Activated CD4-positive, alpha-beta T cell treated with anti-CD3 and anti-CD28 coated beads, Interleukin-2, amount 10 ng/mL, durations not matched to agents 24 days and 14 days (primary cell): ENCODE measurements around the gene CEACAM19. TPM values are rescaled to one million over a fixed set of nuclear protein-coding genes. Genes with fewer than 3 reads are reported as not detected.
"Not testable (repeated sequence)": the region's sequence is repeated elsewhere in the genome, so short reads cannot be mapped to it uniquely, and the experiment has no call there.

Source experiments
- DNase-seq: peaks from one replicate; pipeline ENCODE4 v3.0.0; 2022
- H3K27ac Mint-ChIP-seq: one replicate; pipeline ENCODE4 v1.8.0; 2022; ENCODE audit warnings: mild to moderate bottlenecking, mixed read lengths
- H3K27me3 Mint-ChIP-seq: one replicate; pipeline ENCODE4 v1.8.0; 2022; ENCODE audit warnings: mixed read lengths
- H3K36me3 Mint-ChIP-seq: one replicate; pipeline ENCODE4 v1.8.0; 2022; ENCODE audit warnings: low read depth, mild to moderate bottlenecking, mixed read lengths
- H3K4me1 Mint-ChIP-seq: one replicate; pipeline ENCODE4 v1.8.0; 2021; ENCODE audit warnings: mixed read lengths
- H3K4me3 Mint-ChIP-seq: one replicate; pipeline ENCODE4 v1.8.0; 2022; ENCODE audit warnings: mild to moderate bottlenecking, moderate library complexity, mixed read lengths
- H3K9me3 Mint-ChIP-seq: one replicate; pipeline ENCODE4 v1.8.0; 2021; ENCODE audit warnings: mixed read lengths
- intact Hi-C: fragments of 100-400 bp; cut with micrococcal nuclease; formaldehyde crosslinking; loops from one replicate; pipeline ENCODE4 v1.15.1; 2023
- total RNA-seq: library from RNA; stranded (reverse); gene quantifications from 2 replicates; pipeline ENCODE4 v1.2.3, GENCODE V29; 2022

Gene CEACAM19
- total RNA-seq, 1 donor from 2014 or later = 0.86 TPM

DNA sequence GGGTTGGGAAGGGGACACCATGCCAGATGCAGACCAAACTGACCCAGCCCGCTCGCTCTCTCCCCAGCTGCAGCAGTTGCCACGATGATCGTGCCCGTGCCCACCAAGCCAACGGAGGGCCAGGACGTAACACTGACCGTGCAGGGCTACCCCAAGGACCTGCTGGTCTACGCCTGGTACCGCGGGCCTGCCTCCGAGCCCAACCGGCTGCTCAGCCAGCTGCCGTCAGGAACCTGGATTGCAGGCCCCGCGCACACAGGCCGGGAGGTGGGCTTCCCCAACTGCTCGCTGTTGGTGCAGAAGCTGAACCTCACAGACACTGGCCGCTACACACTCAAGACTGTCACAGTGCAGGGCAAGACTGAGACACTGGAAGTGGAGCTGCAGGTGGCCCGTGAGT, 36.5 kb downstream of the CEACAM19 start:
- Mint-ChIP-seq H3K27me3 (peaks cover 8% of the 10 kb centered on the region), H3K4me3 (no peak overlapping the region), H3K4me1 (peaks cover 8% of the 10 kb centered on the region), H3K9me3 (no peaks in the 10 kb centered on the region), H3K36me3 (no peaks in the 10 kb centered on the region), H3K27ac (no peak overlapping the region)
- intact Hi-C loops = no loop called here
- no peak for DNase-seq

DNA sequence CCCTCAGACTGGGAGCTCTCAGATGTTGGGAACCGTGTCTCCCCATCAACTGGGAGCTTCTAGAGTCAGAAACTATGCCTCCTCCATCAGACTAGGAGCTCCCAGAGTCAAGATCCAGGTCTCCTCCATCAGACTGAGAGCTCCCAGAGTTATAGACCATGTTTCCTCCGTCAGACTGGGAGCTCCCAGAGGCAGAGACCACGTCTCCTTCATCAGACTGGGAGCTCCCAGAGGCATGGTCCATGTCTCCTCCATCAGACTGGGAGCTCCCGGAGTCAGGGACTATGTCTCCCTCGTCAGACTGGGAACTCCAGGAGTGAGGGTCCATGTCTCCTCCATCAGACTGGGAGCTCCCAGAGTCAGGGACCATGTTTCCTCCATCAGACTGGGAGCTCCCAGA, 37.7 kb downstream of the CEACAM19 start:
- H3K4me1 Mint-ChIP-seq = peaks cover 8% of the 10 kb centered on the region
- H3K27ac Mint-ChIP-seq = no peak overlapping the region
- intact Hi-C loops = no loop called here
- no peaks in the 10 kb centered on the region for H3K36me3 Mint-ChIP-seq
- peaks cover 8% of the 10 kb centered on the region for H3K27me3 Mint-ChIP-seq
- no peak overlapping the region for H3K4me3 Mint-ChIP-seq
- no peak for DNase-seq
- H3K9me3 Mint-ChIP-seq = no peaks in the 10 kb centered on the region

DNA sequence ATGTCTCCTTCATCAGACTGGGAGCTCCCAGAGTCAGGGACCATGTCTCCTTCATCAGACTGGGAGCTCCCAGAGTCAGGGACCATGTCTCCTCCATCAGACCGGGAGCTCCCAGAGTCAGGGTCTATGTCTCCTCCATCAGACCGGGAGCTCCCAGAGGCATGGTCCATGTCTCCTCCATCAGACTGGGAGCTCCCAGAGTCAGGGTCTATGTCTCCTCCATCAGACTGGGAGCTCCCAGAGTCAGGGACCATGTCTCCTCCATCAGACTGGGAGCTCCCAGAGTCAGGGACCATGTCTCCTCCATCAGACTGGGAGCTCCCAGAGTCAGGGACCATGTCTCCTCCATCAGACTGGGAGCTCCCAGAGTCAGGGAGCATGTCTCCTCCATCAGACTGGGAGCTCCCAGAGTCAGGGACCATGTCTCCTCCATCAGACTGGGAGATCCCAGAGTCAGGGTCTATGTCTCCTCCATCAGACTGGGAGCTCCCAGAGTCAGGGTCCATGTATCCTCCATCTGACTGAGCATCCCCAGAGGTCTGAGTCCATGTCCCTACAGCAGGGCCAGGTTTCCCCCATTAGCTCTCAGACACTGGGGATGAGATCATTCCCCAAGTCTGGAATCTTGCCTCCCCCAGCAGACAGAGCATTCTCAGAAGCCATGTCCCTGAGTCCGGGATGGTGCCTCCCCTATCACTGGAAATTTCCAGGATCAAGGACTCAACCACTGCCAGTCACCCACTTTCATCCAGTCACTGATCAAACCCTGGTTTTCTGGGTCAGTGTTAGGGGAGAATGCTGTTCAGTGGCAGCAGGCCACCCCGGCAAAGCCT, 38.4 kb downstream of the CEACAM19 start:
- H3K9me3 Mint-ChIP-seq, H3K27ac Mint-ChIP-seq, DNase-seq, H3K4me3 Mint-ChIP-seq, intact Hi-C loops, H3K4me1 Mint-ChIP-seq, H3K27me3 Mint-ChIP-seq, H3K36me3 Mint-ChIP-seq: not testable (repeated sequence)

DNA sequence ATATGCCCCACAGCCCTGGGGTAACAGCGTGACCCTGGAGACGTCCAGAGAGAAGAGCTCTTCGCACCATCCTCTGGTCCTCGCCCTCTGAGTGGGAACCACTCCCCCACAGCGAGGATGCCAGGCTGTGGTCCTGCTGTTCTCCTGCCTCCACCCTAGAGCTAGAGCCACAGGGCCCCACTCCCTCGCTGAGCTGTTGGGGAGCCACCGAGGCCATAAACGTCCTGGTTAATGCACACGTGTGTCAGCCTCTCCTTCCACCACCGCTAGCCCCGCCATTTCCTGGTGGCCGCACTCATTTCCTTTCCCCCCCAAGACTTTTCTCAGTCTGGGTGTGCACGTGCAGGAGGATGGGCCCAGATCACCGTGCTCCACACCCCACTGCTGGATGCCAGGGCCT, 39.2 kb downstream of the CEACAM19 start:
- H3K27me3 Mint-ChIP-seq = peaks cover 8% of the 10 kb centered on the region
- H3K36me3 Mint-ChIP-seq = peaks cover 4% of the 10 kb centered on the region
- DNase-seq = no peak

DNA sequence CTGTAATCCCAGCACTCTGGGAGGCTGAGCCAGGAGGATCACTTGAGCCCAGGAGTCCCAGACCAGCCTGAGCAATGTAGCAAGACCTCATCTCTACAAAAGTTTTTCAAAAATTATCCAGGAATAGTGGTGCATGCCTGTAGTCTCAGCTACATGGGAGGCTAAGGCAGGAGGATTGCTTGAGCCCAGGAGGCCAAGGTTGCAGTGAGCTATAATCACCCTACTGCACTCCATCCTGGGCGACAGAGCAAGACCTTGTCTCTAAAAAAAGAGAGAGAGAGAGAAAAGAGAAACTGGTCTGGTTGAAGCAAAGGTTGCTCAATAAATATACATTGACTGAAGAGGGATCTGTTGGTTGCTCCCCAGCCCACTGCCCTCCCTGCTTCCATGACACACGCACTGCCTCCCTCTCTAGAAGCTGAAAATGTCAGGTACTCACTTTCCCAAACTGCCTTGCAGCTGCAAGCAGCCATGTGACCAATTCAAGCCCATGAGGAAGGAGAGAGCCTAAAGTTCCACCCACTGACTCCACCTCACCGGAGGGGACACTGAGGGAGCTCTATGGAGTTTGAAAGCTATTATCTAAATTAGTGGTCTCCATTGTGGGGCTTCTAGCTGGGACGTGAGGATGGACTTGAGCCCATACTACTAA, 41.7 kb downstream of the CEACAM19 start:
- Mint-ChIP-seq H3K9me3 (peaks cover 13% of the 10 kb centered on the region), H3K36me3 (peaks cover 6% of the 10 kb centered on the region), H3K4me1 (peaks cover 8% of the 10 kb centered on the region), H3K27ac (no peak overlapping the region), H3K27me3 (peaks cover 8% of the 10 kb centered on the region), H3K4me3 (no peak overlapping the region)
- intact Hi-C loops = no loop called here
- no peak for DNase-seq

More for the DNA sequence above, 39.2 kb downstream of the CEACAM19 start:
- Mint-ChIP-seq H3K27ac (no peak overlapping the region), H3K9me3 (peaks cover 10% of the 10 kb centered on the region), H3K4me1 (peaks cover 8% of the 10 kb centered on the region), H3K4me3 (no peak overlapping the region)
- intact Hi-C loops = no loop called here

DNA sequence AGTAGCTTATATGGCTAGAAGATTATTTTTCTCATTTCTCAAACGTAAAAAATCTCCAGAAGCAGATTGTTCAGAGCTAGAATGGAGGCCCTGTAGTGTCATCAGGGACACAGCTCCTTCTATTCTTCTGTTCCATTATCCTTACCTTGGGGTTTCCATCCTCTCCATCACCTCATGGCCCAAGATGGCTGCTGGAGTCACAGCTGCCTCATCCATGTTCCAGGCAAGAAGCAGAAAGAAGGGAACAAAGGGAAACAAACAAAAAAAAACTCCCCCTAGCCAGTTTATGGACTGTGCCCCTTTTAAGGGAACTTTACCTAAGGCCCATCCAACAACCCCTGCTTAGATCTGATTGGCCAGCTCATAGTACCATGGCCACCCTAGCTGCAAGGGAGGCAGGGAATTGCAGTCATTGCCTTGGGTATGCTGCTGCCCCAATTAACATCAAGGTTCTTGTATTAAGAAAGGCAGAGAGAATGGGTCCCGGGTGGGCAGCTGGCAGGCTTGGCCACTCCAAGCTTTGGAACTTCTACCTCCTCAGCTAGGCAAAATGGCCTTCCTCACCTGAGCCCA, 43.4 kb downstream of the CEACAM19 start:
- Mint-ChIP-seq H3K36me3 (peaks cover 6% of the 10 kb centered on the region), H3K4me3 (no peak overlapping the region), H3K27me3 (peaks cover 8% of the 10 kb centered on the region), H3K4me1 (peaks cover 8% of the 10 kb centered on the region), H3K9me3 (peaks cover 13% of the 10 kb centered on the region), H3K27ac (no peak overlapping the region)
- no peak for DNase-seq
- intact Hi-C loops = no loop called here

DNA sequence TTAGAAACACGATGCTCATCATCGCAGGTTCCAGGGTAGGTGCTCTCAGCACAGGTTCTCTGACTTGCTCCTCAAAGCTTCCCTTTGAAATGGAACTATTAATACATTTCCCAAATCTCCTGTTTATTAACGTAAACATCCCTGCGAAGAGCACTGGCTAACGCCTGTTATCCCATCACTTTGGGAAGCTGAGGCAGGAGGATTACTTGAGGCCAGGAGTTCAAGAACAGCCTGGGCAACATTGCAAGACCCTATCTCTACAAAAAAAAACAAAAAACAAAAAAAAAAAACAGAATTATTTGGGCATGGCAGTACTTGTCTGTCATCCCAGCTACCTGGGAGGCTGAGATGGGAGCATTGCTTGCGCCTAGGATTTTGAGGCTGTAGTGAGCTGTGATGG, 46.3 kb downstream of the CEACAM19 start:
- no peak for DNase-seq
- H3K27ac Mint-ChIP-seq = no peak overlapping the region
- H3K9me3 Mint-ChIP-seq = peaks cover 13% of the 10 kb centered on the region
- H3K4me1 Mint-ChIP-seq = peaks cover 11% of the 10 kb centered on the region
- H3K4me3 Mint-ChIP-seq = no peak overlapping the region
- intact Hi-C loops = no loop called here
- H3K36me3 Mint-ChIP-seq = peaks cover 6% of the 10 kb centered on the region
- H3K27me3 Mint-ChIP-seq = no peaks in the 10 kb centered on the region

DNA sequence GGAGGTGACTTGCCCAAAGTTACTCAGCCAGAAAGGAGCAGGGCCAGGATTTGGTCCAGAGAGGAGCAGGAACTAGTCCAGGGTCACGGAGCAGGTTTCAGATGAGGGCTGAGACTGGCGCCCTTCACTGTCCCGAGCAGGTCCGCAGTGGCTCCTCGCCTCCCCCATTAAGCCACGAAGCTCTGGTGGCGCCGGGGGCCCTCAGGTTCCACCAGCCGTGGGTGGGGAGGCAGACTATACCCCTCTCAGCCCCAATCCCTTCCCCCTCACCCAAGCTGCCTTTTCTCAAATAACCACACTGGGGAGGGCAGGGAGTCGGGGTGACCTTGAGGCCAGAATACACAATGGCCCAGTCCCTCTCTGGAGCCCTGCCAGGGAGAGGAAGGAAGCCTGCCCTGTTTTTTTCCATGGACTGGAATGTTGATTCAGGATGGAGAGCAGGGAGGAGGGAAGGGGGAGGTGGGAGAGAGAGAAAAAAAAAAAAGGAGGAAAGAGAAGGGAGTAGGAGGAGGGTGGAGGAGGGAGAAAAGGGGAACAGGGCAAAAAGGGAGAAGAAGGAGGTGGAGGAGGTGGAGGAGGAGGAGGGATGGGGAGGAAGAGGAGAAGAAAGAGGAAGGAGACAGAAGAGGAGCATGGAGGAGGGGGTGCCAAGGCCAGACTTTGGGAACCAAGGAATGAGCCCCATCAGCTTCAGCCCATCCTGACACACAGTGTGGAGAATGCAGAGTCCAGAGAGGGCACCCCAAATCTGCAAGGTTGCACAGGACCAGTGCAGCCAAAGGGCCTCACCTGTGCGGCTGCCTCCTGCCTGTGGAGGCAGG, 47.4 kb downstream of the CEACAM19 start:
- Mint-ChIP-seq H3K27me3 (no peaks in the 10 kb centered on the region), H3K9me3 (peaks cover 13% of the 10 kb centered on the region), H3K4me1 (peaks cover 20% of the 10 kb centered on the region), H3K4me3 (no peak overlapping the region), H3K27ac (no peak overlapping the region), H3K36me3 (peaks cover 6% of the 10 kb centered on the region)
- intact Hi-C loops = no loop called here
- DNase-seq = no peak

DNA sequence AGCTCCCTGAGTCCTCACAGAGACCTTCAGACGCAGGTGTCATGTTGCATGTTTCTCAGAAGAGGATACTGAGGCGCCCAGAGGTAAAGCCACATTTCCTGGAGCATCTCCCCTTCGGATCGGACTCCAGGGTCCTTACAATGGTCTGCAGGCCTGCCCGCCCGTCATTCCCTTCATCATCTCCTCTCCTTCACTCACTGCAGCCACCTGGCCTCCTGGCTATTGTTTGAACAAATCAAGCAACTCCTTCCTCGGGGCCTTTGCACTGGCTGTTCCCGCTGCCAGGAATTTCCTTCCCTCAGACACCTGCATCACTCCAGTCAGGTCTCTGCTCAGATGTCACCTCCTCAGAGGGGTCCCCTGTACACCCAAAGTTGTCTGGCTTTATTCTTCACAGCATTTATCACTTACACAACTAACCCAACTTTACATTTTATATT, 48.0 kb downstream of the CEACAM19 start:
- Mint-ChIP-seq H3K27me3 (no peaks in the 10 kb centered on the region), H3K4me3 (no peak overlapping the region), H3K27ac (no peak overlapping the region), H3K9me3 (peaks cover 13% of the 10 kb centered on the region), H3K36me3 (peaks cover 6% of the 10 kb centered on the region), H3K4me1 (peaks cover 26% of the 10 kb centered on the region)
- DNase-seq = no peak
- intact Hi-C loops = no loop called here

DNA sequence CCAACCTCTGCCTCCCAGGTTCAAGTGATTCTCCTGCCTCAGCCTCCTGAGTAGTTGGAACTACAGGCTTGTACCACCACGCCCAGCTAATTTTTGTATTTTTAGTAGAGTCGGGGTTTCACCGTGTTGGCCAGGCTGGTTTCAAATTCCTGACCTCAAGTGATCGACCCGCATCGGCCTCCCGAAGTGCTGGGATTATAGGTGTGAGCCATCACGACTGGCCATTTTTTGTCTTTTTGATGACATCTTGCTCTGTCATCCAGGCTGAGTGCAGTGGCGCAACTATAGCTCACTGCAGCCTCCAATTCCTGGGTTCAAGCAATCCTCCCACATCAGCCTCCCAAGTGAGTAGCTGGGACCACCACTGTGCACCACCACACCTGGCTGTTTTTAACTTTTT, 49.1 kb downstream of the CEACAM19 start:
- H3K9me3 Mint-ChIP-seq, H3K27ac Mint-ChIP-seq, H3K36me3 Mint-ChIP-seq, H3K4me3 Mint-ChIP-seq, H3K27me3 Mint-ChIP-seq, DNase-seq, intact Hi-C loops: not testable (repeated sequence)
- H3K4me1 Mint-ChIP-seq = peaks cover 33% of the 10 kb centered on the region

DNA sequence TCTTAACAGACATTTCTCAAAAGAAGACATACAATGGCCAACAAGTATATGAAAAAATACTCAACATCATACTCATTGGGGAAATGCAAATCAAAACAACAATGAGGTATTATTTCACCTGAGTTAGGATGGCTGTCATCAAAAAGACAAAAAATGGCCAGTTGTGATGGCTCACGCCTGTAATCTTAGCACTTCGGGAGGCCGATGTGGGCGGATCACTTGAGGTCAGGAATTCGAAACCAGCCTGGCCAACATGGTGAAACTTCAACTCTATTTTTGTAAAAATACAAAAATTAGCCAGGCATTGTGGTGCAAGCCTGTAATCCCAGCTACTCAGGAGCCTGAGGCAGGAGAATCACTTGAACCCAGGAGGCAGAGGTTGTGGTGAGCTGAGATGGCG, 49.7 kb downstream of the CEACAM19 start:
- intact Hi-C loops = no loop called here
- DNase-seq = no peak
- H3K36me3 Mint-ChIP-seq = no peaks in the 10 kb centered on the region
- no peaks in the 10 kb centered on the region for H3K27me3 Mint-ChIP-seq
- H3K27ac Mint-ChIP-seq = no peak overlapping the region
- no peaks in the 10 kb centered on the region for H3K9me3 Mint-ChIP-seq
- H3K4me3 Mint-ChIP-seq = no peak overlapping the region
- peaks cover 37% of the 10 kb centered on the region for H3K4me1 Mint-ChIP-seq

DNA sequence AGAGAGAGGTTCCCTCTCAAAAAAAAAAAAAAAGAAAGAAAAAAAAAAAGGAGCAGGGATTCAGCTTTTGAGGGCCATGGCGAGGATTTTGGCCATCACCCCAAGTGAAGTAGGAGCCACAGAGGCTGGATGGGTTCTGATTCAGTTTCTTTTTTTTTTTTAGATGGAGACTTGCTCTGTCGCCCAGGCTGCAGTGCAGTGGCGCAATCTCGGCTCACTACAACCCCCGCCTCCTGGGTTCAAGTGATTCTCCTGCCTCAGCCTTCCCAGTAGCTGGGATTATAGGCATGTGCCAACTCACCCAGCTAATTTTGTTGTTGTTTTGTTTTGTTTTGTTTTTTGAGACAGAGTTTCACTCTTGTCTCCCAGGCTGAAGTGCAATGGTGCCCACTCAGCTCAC, 50.1 kb downstream of the CEACAM19 start:
- H3K36me3 Mint-ChIP-seq, H3K9me3 Mint-ChIP-seq, DNase-seq, H3K27me3 Mint-ChIP-seq, intact Hi-C loops, H3K4me3 Mint-ChIP-seq, H3K27ac Mint-ChIP-seq: not testable (repeated sequence)
- peaks cover 39% of the 10 kb centered on the region for H3K4me1 Mint-ChIP-seq

DNA sequence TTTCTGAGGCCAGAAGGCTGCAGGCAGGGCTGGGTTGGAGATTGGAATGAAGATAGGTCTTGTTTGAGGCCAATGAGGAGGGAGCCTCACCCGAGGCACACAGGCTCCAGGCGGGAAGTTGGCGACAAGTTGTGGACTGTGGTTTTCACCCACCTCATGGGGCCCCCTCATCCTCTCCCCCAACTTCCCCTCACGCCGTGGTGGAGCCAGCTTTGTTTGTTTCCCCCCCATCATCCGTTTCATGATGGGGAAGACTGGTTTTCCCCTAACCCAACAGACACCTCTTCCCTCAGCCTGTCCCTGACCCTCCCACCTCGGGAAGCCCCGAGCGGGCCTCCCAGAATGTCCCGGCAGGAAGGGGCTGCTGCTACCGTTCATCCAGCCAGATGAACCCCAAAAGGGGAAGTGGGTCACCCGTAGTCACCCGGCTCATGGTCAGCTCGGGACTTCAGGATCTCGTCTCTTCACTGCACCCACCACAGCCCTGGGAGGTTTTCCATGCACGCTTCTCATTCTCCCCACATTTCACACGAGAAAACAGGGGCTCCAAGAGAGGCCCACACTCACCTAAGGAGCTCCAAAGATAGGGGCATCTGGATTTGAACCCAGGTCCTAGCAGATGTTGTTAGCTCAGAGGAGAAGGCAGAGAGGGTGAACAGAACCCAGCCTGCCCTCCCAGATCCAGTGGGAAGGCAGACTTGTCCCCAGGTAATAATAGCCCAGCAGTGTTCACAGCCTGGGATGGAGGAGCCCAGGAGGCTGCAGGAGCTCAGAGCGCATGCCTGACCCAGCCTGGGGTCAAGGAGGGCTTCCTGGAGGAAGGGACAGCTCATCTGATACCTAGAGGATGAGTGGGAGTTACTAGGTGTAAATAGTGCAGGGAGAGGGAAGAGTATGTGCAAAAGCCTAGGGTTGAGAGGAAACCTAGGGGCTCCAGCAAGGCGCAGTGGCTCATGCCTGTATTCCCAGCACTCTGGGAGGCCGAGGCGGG, 51.1 kb downstream of the CEACAM19 start:
- no peaks in the 10 kb centered on the region for H3K36me3 Mint-ChIP-seq
- H3K4me3 Mint-ChIP-seq = peak overlapping the region; percentile 34
- peaks cover 39% of the 10 kb centered on the region for H3K4me1 Mint-ChIP-seq
- no peaks in the 10 kb centered on the region for H3K27me3 Mint-ChIP-seq
- intact Hi-C loops = loop anchor here (1.0 to 2.0 kb wide), 2 partner anchors 30 kb away; no protein-coding TSS in a partner anchor
- DNase-seq = peak; percentile 72
- H3K27ac Mint-ChIP-seq = peak overlapping the region; percentile 60
- H3K9me3 Mint-ChIP-seq = no peaks in the 10 kb centered on the region
